Neural progenitor cell (in vitro differentiated cells): Measurements from ENCODE around the gene CNTNAP2. TPM values are rescaled to one million over a fixed set of nuclear protein-coding genes. Genes with fewer than 3 reads are reported as not detected.
"Not testable (repeated sequence)": the region's sequence is repeated elsewhere in the genome, so short reads cannot be mapped to it uniquely, and the experiment has no call there.

Experiments used
- DNase-seq: peaks from one replicate; pipeline ENCODE4 v3.0.0-alpha.2; 2016; ENCODE audit warnings: low spot score
- H2AFZ ChIP-seq: fragments of 200-600 bp; sonication (generic); replicated peaks from 2 replicates; pipeline ENCODE4 v1.6.1; 2016; ENCODE audit warnings: antibody characterized with exemption
- H3F3A ChIP-seq: fragments of 200-600 bp; sonication (generic); 2 replicates; pipeline ENCODE4 v1.6.1; 2016; ENCODE audit warnings: antibody characterized with exemption, low read depth
- H3K27ac ChIP-seq: fragments of 200-600 bp; sonication (generic); 2 replicates; pipeline ENCODE4 v1.5.1; 2016; ENCODE audit warnings: mild to moderate bottlenecking
- H3K27me3 ChIP-seq: fragments of 200-600 bp; sonication (generic); 2 replicates; pipeline ENCODE4 v1.6.1; 2016; ENCODE audit warnings: mild to moderate bottlenecking, moderate library complexity
- H3K36me3 ChIP-seq: fragments of 200-600 bp; sonication (generic); 2 replicates; pipeline ENCODE4 v1.5.1; 2016
- H3K4me1 ChIP-seq: fragments of 200-600 bp; sonication (generic); 2 replicates; pipeline ENCODE4 v1.6.1; 2016; ENCODE audit warnings: mixed run types
- H3K4me2 ChIP-seq: fragments of 200-600 bp; sonication (generic); 2 replicates; pipeline ENCODE4 v1.6.1; 2016
- H3K4me3 ChIP-seq: fragments of 200-600 bp; sonication (generic); 2 replicates; pipeline ENCODE4 v1.5.1; 2016
- H3K79me2 ChIP-seq: fragments of 200-600 bp; sonication (generic); 2 replicates; pipeline ENCODE4 v1.6.1; 2016; ENCODE audit warnings: low read depth
- H3K9ac ChIP-seq: fragments of 200-600 bp; sonication (generic); 2 replicates; pipeline ENCODE4 v1.6.1; 2016
- H3K9me3 ChIP-seq: fragments of 200-600 bp; sonication (generic); 2 replicates; pipeline ENCODE4 v1.5.1; 2016; ENCODE audit warnings: low read depth
- H4K20me1 ChIP-seq: fragments of 200-600 bp; sonication (generic); 2 replicates; pipeline ENCODE4 v1.6.1; 2016; ENCODE audit warnings: low read depth
- H3K27ac Mint-ChIP-seq: 3 replicates; pipeline ENCODE4 v1.8.0; 2021; ENCODE audit warnings: mixed read lengths
- H3K27me3 Mint-ChIP-seq: 2 replicates; pipeline ENCODE4 v1.8.0; 2022; ENCODE audit warnings: low read depth, mild to moderate bottlenecking, inconsistent platforms, moderate library complexity, mixed read lengths; ENCODE audit not compliant: insufficient read depth
- H3K36me3 Mint-ChIP-seq: 3 replicates; pipeline ENCODE4 v1.8.0; 2021; ENCODE audit warnings: mixed read lengths
- H3K4me1 Mint-ChIP-seq: 3 replicates; pipeline ENCODE4 v1.8.0; 2021; ENCODE audit warnings: mixed read lengths
- H3K4me3 Mint-ChIP-seq: 3 replicates; pipeline ENCODE4 v1.8.0; 2021; ENCODE audit warnings: mild to moderate bottlenecking, moderate library complexity, mixed read lengths
- H3K9me3 Mint-ChIP-seq: 3 replicates; pipeline ENCODE4 v1.8.0; 2020; ENCODE audit warnings: mixed read lengths
- CTCF ChIP-seq: fragments of 200-600 bp; sonication (generic); IDR thresholded peaks from 2 replicates; pipeline ENCODE4 v1.5.1; 2017; ENCODE audit warnings: antibody characterized with exemption, mild to moderate bottlenecking
- EZH2 ChIP-seq: fragments of 200-600 bp; sonication (generic); IDR thresholded peaks from 2 replicates; pipeline ENCODE4 v1.6.1; 2017; ENCODE audit warnings: antibody characterized with exemption, mild to moderate bottlenecking, moderate library complexity
- EZH2phosphoT487 ChIP-seq: fragments of 200-600 bp; sonication (generic); IDR thresholded peaks from 2 replicates; pipeline ENCODE4 v1.6.1; 2017; ENCODE audit warnings: antibody characterized with exemption
- total RNA-seq: library from RNA; depleted of rRNA; stranded (reverse); fragments of >200 nt; gene quantifications from 2 replicates; pipeline ENCODE4 v1.2.3, GENCODE V29; 2015; ENCODE audit warnings: low replicate concordance

CNTNAP2 gene
- total RNA-seq, 1 donor from 2014 or later, result 126 TPM

GRCh38 chr7:148457310-148457921 lies 2340.8 kb downstream of the CNTNAP2 start:
- no peak overlapping the region for H3K9ac ChIP-seq
- Mint-ChIP-seq H3K36me3 (peaks cover 2% of the 10 kb centered on the region), H3K4me1 (peaks cover 2% of the 10 kb centered on the region)

GRCh38 chr7:148458263-148458662 lies 2341.7 kb downstream of the CNTNAP2 start:
- no peaks in the 10 kb centered on the region for H4K20me1 ChIP-seq
- no peaks in the 10 kb centered on the region for H3K9me3 ChIP-seq
- no peak overlapping the region for H3K27ac ChIP-seq
- peaks cover 3% of the 10 kb centered on the region for H3F3A ChIP-seq
- no peak overlapping the region for H3K4me3 Mint-ChIP-seq
- no peak overlapping the region for H3K4me3 ChIP-seq
- peaks cover 12% of the 10 kb centered on the region for H3K27me3 Mint-ChIP-seq
- peaks cover 11% of the 10 kb centered on the region for H3K9me3 Mint-ChIP-seq
- H3K27me3 ChIP-seq, result no peaks in the 10 kb centered on the region
- DNase-seq, result no peak
- peaks cover 2% of the 10 kb centered on the region for H3K4me1 Mint-ChIP-seq
- no peak overlapping the region for H2AFZ ChIP-seq
- peak overlapping the region; percentile 84 for H3K27ac Mint-ChIP-seq
- peaks cover 7% of the 10 kb centered on the region for H3K36me3 Mint-ChIP-seq
- no peaks in the 10 kb centered on the region for H3K4me1 ChIP-seq
- no peaks in the 10 kb centered on the region for H3K79me2 ChIP-seq
- H3K4me2 ChIP-seq, result no peak overlapping the region
- H3K9ac ChIP-seq, result no peak overlapping the region
- no peaks in the 10 kb centered on the region for H3K36me3 ChIP-seq
- TF ChIP-seq CTCF (no peak), EZH2phosphoT487 (no peak), EZH2 (no peak)

More at GRCh38 chr7:148457310-148457921, 2340.8 kb downstream of the CNTNAP2 start:
- Histone ChIP-seq H4K20me1 (no peaks in the 10 kb centered on the region), H3K9me3 (no peaks in the 10 kb centered on the region), H3K4me1 (no peaks in the 10 kb centered on the region), H3K27me3 (no peaks in the 10 kb centered on the region), H3K4me2 (no peak overlapping the region), H3K79me2 (no peaks in the 10 kb centered on the region), H3F3A (no peaks in the 10 kb centered on the region), H3K27ac (no peak overlapping the region), H3K4me3 (no peak overlapping the region), H2AFZ (no peak overlapping the region), H3K36me3 (no peaks in the 10 kb centered on the region)
- H3K4me3 Mint-ChIP-seq, result no peak overlapping the region
- peak overlapping the region; percentile 91 for H3K27ac Mint-ChIP-seq
- no peak for DNase-seq
- TF ChIP-seq CTCF (no peak), EZH2 (no peak), EZH2phosphoT487 (no peak)
- H3K27me3 Mint-ChIP-seq, result peaks cover 6% of the 10 kb centered on the region
- H3K9me3 Mint-ChIP-seq, result peaks cover 4% of the 10 kb centered on the region

GRCh38 chr7:148461392-148462179 lies 2345.0 kb downstream of the CNTNAP2 start:
- Mint-ChIP-seq H3K27me3 (peaks cover 18% of the 10 kb centered on the region), H3K4me1 (peaks cover 6% of the 10 kb centered on the region), H3K27ac (no peak overlapping the region), H3K4me3 (no peak overlapping the region), H3K9me3 (peaks cover 11% of the 10 kb centered on the region), H3K36me3 (peaks cover 9% of the 10 kb centered on the region)
- H2AFZ ChIP-seq, result no peak overlapping the region
- H3K4me3 ChIP-seq, result no peak overlapping the region
- no peaks in the 10 kb centered on the region for H3K27me3 ChIP-seq
- H3K9ac ChIP-seq, result no peak overlapping the region
- H4K20me1 ChIP-seq, result no peaks in the 10 kb centered on the region
- no peaks in the 10 kb centered on the region for H3K36me3 ChIP-seq
- no peak overlapping the region for H3K4me2 ChIP-seq
- H3F3A ChIP-seq, result peaks cover 4% of the 10 kb centered on the region
- no peaks in the 10 kb centered on the region for H3K4me1 ChIP-seq
- H3K79me2 ChIP-seq, result no peaks in the 10 kb centered on the region
- no peak for DNase-seq
- no peak overlapping the region for H3K27ac ChIP-seq
- TF ChIP-seq CTCF (no peak), EZH2phosphoT487 (no peak), EZH2 (no peak)
- no peaks in the 10 kb centered on the region for H3K9me3 ChIP-seq

- Mint-ChIP-seq H3K4me3 (peak overlapping the region; percentile 27), H3K27me3 (peaks cover 18% of the 10 kb centered on the region), H3K9me3 (peaks cover 11% of the 10 kb centered on the region)
- not testable (repeated sequence) for H3K4me3 ChIP-seq, H4K20me1 ChIP-seq, H2AFZ ChIP-seq, H3F3A ChIP-seq, H3K36me3 Mint-ChIP-seq, H3K9ac ChIP-seq, H3K27ac ChIP-seq, H3K4me2 ChIP-seq, H3K27me3 ChIP-seq, H3K9me3 ChIP-seq, H3K36me3 ChIP-seq, H3K4me1 Mint-ChIP-seq, DNase-seq, H3K27ac Mint-ChIP-seq, H3K79me2 ChIP-seq, H3K4me1 ChIP-seq
These were observed 2346.2 kb downstream of the CNTNAP2 start for GRCh38 chr7:148462774-148463173.
